ENCODE data around the gene TEX22.
"Not testable (repeated sequence)": the region's sequence is repeated elsewhere in the genome, so short reads cannot be mapped to it uniquely, and the experiment has no call there.

TEX22 gene

GRCh38 chr14:105398044-105398725 is at the start of gene TEX22:
Gene TEX22, plus strand, starts transcription at chr14:105398538. Its CDS starts 803 bp downstream, at chr14:105399341.
- DNase-seq (ENCODE audit: low spot score) = peak; percentile 85

- no peak for DNase-seq (ENCODE audit: low spot score)
Observed at GRCh38 chr14:105348945-105349699, 49.2 kb upstream of the TEX22 start.

- DNase-seq (ENCODE audit: low spot score) = no peak
Observed at GRCh38 chr14:105349992-105350391, 48.3 kb upstream of the TEX22 start.

GRCh38 chr14:105350450-105351244 is 47.7 kb upstream of the TEX22 start:
- no peak for DNase-seq (ENCODE audit: low spot score)

GRCh38 chr14:105351410-105351809 is 46.9 kb upstream of the TEX22 start:
- no peak for DNase-seq (ENCODE audit: low spot score)

- peak; percentile 90 for DNase-seq (ENCODE audit: low spot score)
Observed at GRCh38 chr14:105351920-105352851, 46.2 kb upstream of the TEX22 start.

GRCh38 chr14:105353136-105353535 is 45.2 kb upstream of the TEX22 start:
- no peak for DNase-seq (ENCODE audit: low spot score)

- DNase-seq (ENCODE audit: low spot score) = no peak
Observed at GRCh38 chr14:105354541-105354940, 43.8 kb upstream of the TEX22 start.

- no peak for DNase-seq (ENCODE audit: low spot score)
Observed at GRCh38 chr14:105355049-105355575, 43.2 kb upstream of the TEX22 start.

GRCh38 chr14:105355850-105356604 is 42.3 kb upstream of the TEX22 start:
- DNase-seq (ENCODE audit: low spot score) = no peak

- DNase-seq (ENCODE audit: low spot score) = no peak
Observed at GRCh38 chr14:105356927-105357326, 41.4 kb upstream of the TEX22 start.

- no peak for DNase-seq (ENCODE audit: low spot score)
Observed at GRCh38 chr14:105357626-105358025, 40.7 kb upstream of the TEX22 start.

GRCh38 chr14:105358140-105358846 is 40.0 kb upstream of the TEX22 start:
- no peak for DNase-seq (ENCODE audit: low spot score)

- no peak for DNase-seq (ENCODE audit: low spot score)
Observed at GRCh38 chr14:105358943-105359342, 39.4 kb upstream of the TEX22 start.

GRCh38 chr14:105361412-105361811 is 36.9 kb upstream of the TEX22 start:
- not testable (repeated sequence) for DNase-seq (ENCODE audit: low spot score)

GRCh38 chr14:105363847-105364708 is 34.3 kb upstream of the TEX22 start:
- DNase-seq (ENCODE audit: low spot score) = peak; percentile 38

- DNase-seq (ENCODE audit: low spot score) = no peak
Observed at GRCh38 chr14:105365101-105365500, 33.2 kb upstream of the TEX22 start.

GRCh38 chr14:105365681-105366080 is 32.7 kb upstream of the TEX22 start:
- DNase-seq (ENCODE audit: low spot score) = no peak
